HFFc6 (cell line): ENCODE data around the gene DHRS7B. TPM values are rescaled to one million over a fixed set of nuclear protein-coding genes. Genes with fewer than 3 reads are reported as not detected.

Experiments
- DNase-seq: peaks from one replicate; pipeline ENCODE4 v3.0.0-alpha.2; 2018
- H3K27ac Mint-ChIP-seq: 2 replicates; pipeline ENCODE4 v1.8.0; 2020; ENCODE audit warnings: mild to moderate bottlenecking, mixed read lengths
- H3K27me3 Mint-ChIP-seq: 2 replicates; pipeline ENCODE4 v1.8.0; 2021; ENCODE audit warnings: mild to moderate bottlenecking, moderate library complexity, mixed read lengths; ENCODE audit not compliant: insufficient read depth
- H3K36me3 Mint-ChIP-seq: 2 replicates; pipeline ENCODE4 v1.8.0; 2021; ENCODE audit warnings: low read depth, mixed read lengths
- H3K4me1 Mint-ChIP-seq: 2 replicates; pipeline ENCODE4 v1.8.0; 2020; ENCODE audit warnings: low read depth, mixed read lengths
- H3K4me3 Mint-ChIP-seq: 2 replicates; pipeline ENCODE4 v1.8.0; 2020; ENCODE audit warnings: mild to moderate bottlenecking, moderate library complexity, mixed read lengths
- H3K9me3 Mint-ChIP-seq: 2 replicates; pipeline ENCODE4 v1.8.0; 2020; ENCODE audit warnings: mild to moderate bottlenecking, mixed read lengths
- total RNA-seq, 6 experiments: library from RNA; stranded (reverse); fragmentation: NEBNext Ultra II Directional; extraction: Animal tissue kit (Norgen Biotek cat#: 25700); gene quantifications; 2 replicates in 1 of 6; 3 replicates in 5 of 6; pipeline ENCODE4 v1.2.3, GENCODE V29; 2021
- TF ChIP-seq, protein P1 (sequence below): fragments of 200-600 bp; sonication (generic); IDR thresholded peaks from 2 replicates; pipeline ENCODE4 v1.5.0; 2021; ENCODE audit warnings: antibody characterized with exemption, mild to moderate bottlenecking

Gene DHRS7B
- total RNA-seq, 6 experiments from 2014 or later: 12.3 to 20.8 (median 14.7) TPM

DNA sequence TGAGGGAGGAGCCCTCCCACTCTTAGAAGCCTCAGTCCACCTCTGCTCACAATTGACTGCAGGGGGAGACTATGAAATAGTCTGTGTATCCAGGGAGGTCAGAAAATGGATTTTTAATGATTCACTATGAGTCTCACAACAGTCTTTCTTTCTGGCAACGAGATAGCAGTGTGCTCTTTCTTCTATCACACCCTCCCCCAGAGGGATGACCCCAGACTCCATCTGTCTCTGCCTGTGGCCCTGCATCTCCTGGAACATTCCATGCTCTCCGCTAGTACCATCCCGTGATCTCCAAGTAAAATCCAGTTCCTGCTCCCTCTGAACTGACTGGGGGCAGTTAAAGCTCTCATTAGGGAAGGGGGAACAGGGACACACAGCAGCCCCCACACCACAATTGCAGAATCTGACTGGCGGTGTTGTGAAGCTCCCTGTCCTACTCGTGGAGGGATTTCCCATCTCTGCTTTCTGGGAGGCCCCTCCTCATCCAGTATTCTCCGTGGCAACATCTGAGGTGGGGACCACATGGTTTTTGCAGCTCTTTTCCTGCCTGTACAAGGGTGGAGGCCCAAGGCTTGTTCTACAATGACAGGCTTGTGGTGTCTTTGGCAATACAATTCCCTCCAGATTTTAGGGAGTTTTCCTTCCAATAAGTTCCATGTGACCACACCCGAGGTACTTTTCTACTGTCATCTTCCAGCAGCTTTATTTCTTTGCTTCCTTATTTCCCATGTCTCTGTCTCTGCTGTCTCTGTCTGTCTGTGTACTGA is 107.0 kb downstream of the DHRS7B start:
- H3K4me1 Mint-ChIP-seq: peaks cover 7% of the 10 kb centered on the region; the same call in 1 of the 2 replicates
- no peak for DNase-seq
- TF ChIP-seq, protein P1, sequence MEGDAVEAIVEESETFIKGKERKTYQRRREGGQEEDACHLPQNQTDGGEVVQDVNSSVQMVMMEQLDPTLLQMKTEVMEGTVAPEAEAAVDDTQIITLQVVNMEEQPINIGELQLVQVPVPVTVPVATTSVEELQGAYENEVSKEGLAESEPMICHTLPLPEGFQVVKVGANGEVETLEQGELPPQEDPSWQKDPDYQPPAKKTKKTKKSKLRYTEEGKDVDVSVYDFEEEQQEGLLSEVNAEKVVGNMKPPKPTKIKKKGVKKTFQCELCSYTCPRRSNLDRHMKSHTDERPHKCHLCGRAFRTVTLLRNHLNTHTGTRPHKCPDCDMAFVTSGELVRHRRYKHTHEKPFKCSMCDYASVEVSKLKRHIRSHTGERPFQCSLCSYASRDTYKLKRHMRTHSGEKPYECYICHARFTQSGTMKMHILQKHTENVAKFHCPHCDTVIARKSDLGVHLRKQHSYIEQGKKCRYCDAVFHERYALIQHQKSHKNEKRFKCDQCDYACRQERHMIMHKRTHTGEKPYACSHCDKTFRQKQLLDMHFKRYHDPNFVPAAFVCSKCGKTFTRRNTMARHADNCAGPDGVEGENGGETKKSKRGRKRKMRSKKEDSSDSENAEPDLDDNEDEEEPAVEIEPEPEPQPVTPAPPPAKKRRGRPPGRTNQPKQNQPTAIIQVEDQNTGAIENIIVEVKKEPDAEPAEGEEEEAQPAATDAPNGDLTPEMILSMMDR: no peak
- no peak overlapping the region for H3K4me3 Mint-ChIP-seq
- H3K27me3 Mint-ChIP-seq: peaks cover 8% of the 10 kb centered on the region
- H3K36me3 Mint-ChIP-seq: peaks cover 6% of the 10 kb centered on the region
- H3K27ac Mint-ChIP-seq: no peak overlapping the region
- peaks cover 9% of the 10 kb centered on the region; the same call in 1 of the 2 replicates for H3K9me3 Mint-ChIP-seq

DNA sequence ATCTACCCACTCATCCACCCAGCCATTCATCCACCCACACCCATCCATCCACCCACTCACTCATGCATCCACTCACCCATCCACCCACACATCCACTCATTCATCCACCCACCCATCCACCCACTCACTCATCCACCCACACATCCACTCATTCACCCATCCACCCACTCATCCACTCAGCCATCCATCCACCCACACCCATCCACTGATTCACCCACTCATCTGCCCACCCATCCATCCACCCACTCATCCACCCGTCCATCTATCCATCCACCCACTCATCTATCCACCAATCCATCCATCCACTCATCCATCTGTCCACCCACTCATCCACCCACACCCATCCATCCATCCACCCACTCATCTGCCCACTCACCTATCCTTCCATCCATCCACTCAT is 109.2 kb downstream of the DHRS7B start:
- H3K27ac Mint-ChIP-seq: no peak overlapping the region; the same call in 1 of the 2 replicates
- peaks cover 10% of the 10 kb centered on the region for H3K27me3 Mint-ChIP-seq
- peaks cover 7% of the 10 kb centered on the region; the same call in 1 of the 2 replicates for H3K4me1 Mint-ChIP-seq
- TF ChIP-seq, protein P1: no peak
- no peak for DNase-seq
- peaks cover 6% of the 10 kb centered on the region for H3K36me3 Mint-ChIP-seq
- H3K9me3 Mint-ChIP-seq: peaks cover 9% of the 10 kb centered on the region; the same call in 1 of the 2 replicates
- H3K4me3 Mint-ChIP-seq: no peak overlapping the region

DNA sequence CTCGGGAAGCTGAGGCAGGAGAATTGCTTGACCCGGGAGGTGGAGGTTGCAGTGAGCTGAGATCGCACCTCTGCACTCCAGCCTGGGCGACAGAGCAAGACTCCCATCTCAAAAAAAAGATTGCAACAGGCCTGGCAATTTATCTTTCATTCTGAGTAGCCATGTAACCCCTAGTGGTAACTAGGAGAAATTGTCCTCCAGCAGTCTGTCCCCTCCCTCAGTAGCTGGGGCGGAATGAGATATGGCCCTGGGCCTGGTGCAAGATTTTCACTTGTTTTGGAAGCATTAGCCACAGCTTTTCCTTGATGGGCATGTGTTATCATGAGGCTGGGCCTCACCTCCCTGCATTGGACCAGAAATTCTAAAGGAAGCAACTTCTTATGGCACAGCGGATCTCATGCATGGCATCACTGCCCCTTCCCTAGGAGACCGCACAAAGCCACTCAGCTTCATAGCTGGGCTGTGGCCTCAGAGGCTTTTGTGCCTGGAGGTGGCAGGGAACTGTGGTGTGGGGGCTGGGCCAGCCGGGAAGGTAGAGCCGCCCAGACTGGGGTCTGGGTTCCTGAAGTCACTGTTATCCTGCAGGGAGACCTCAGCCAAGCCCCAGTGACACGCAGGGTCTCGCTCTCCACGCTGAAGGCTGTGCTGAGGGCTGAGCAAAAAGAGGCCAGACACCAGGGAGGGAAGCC is 113.1 kb downstream of the DHRS7B start:
- H3K27ac Mint-ChIP-seq: no peak overlapping the region
- DNase-seq: peak; percentile 23

DNA sequence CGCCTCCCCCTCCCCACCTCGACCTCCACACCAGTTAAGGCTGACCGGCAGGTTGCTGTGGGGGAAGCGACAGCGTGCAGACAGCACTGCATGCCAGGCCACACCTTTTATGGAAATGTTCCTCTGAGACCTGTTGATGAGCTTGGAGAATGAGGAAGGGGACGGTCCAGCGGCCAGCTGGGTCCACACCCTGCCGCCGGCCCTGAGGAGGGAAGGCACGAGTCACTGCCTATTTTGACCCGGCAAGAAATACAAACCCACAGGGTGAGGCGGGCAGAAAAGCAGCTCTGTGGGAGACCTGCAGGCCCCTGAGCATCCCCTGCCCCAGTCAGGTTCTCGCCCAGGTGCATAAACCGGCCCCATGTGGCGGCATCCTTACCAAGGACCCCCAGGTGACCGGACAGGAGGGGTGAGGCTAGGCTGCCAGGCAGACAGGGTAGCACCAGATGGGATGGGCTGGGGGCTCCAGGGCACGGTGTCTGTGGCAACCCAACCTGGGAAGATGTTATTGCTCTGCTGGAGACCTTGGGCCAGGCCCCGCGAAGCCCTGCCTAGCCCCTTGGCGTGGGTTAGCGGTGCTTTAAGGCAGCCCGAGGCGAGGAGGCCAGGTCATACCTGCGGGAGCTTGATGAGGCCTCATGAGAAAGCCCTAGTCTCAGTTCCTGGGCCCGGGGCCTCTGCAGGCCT is 113.7 kb downstream of the DHRS7B start:
- no peaks in the 10 kb centered on the region for H3K9me3 Mint-ChIP-seq

More for the DNA sequence above, 113.1 kb downstream of the DHRS7B start:
- Mint-ChIP-seq H3K27me3 (peaks cover 7% of the 10 kb centered on the region), H3K4me3 (no peak overlapping the region), H3K4me1 (peaks cover 8% of the 10 kb centered on the region; the same call in 1 of the 2 replicates), H3K36me3 (no peaks in the 10 kb centered on the region), H3K9me3 (no peaks in the 10 kb centered on the region)
- TF ChIP-seq, protein P1: peak; percentile 75

More for the DNA sequence above, 113.7 kb downstream of the DHRS7B start:
- Mint-ChIP-seq H3K36me3 (no peaks in the 10 kb centered on the region), H3K27me3 (peaks cover 7% of the 10 kb centered on the region), H3K4me1 (peaks cover 8% of the 10 kb centered on the region; the same call in 1 of the 2 replicates), H3K4me3 (no peak overlapping the region), H3K27ac (no peak overlapping the region)
- DNase-seq: no peak
- TF ChIP-seq, protein P1: no peak

Other genes with a start within 250 kb of the DHRS7B start
- 100 to 1,000 TPM; 215 to 270 (median 241) TPM for gene USP22, start 84.0 kb upstream of the DHRS7B start, total RNA-seq
- gene TMEM11, start 87.2 kb downstream of the DHRS7B start, total RNA-seq: 10 to 100 TPM; 32.5 to 37.6 (median 33.9) TPM
- gene NATD1, start 126.4 kb downstream of the DHRS7B start, total RNA-seq: 1 to 10 TPM; 3.7 to 7.9 (median 4.1) TPM
- 100 to 1,000 TPM; 177 to 221 (median 184) TPM for gene MAP2K3, start 157.7 kb downstream of the DHRS7B start, total RNA-seq
- not detected for gene KCNJ12, start 249.4 kb downstream of the DHRS7B start, total RNA-seq